ENCODE data around the gene COL25A1.
"Not testable (repeated sequence)": the region's sequence is repeated elsewhere in the genome, so short reads cannot be mapped to it uniquely, and the experiment has no call there.

The COL25A1 gene

GRCh38 chr4:109163493-109163892, 139.0 kb downstream of the COL25A1 start:
- DNase-seq, result no peak

GRCh38 chr4:109162759-109163158, 139.7 kb downstream of the COL25A1 start:
- no peak for DNase-seq

GRCh38 chr4:109160494-109160893, 142.0 kb downstream of the COL25A1 start:
- DNase-seq, result no peak

- DNase-seq, result no peak
These were observed 144.8 kb downstream of the COL25A1 start for GRCh38 chr4:109157696-109158095.

- DNase-seq, result no peak
These were observed 145.3 kb downstream of the COL25A1 start for GRCh38 chr4:109157205-109157604.

- DNase-seq, result no peak
These were observed 146.1 kb downstream of the COL25A1 start for GRCh38 chr4:109156356-109156755.

- DNase-seq, result no peak
These were observed 146.7 kb downstream of the COL25A1 start for GRCh38 chr4:109155682-109156283.

- no peak for DNase-seq
These were observed 147.4 kb downstream of the COL25A1 start for GRCh38 chr4:109155084-109155483.

GRCh38 chr4:109154424-109154823, 148.0 kb downstream of the COL25A1 start:
- no peak for DNase-seq

GRCh38 chr4:109149836-109150235, 152.6 kb downstream of the COL25A1 start:
- no peak for DNase-seq

- no peak for DNase-seq
These were observed 153.8 kb downstream of the COL25A1 start for GRCh38 chr4:109148577-109149075.

GRCh38 chr4:109147135-109147534, 155.3 kb downstream of the COL25A1 start:
- no peak for DNase-seq

GRCh38 chr4:109146499-109146898, 156.0 kb downstream of the COL25A1 start:
- no peak for DNase-seq

- DNase-seq, result not testable (repeated sequence)
These were observed 164.3 kb downstream of the COL25A1 start for GRCh38 chr4:109138125-109138524.

- no peak for DNase-seq
These were observed 167.5 kb downstream of the COL25A1 start for GRCh38 chr4:109134921-109135320.

- no peak for DNase-seq
These were observed 168.2 kb downstream of the COL25A1 start for GRCh38 chr4:109134268-109134667.

GRCh38 chr4:109131559-109131958, 170.9 kb downstream of the COL25A1 start:
- DNase-seq, result no peak

- DNase-seq, result no peak
These were observed 173.9 kb downstream of the COL25A1 start for GRCh38 chr4:109128589-109128988.

GRCh38 chr4:109127866-109128265, 174.6 kb downstream of the COL25A1 start:
- DNase-seq, result no peak

GRCh38 chr4:109126856-109127255, 175.6 kb downstream of the COL25A1 start:
- no peak for DNase-seq

GRCh38 chr4:109125084-109125483, 177.4 kb downstream of the COL25A1 start:
- DNase-seq, result no peak

GRCh38 chr4:109123951-109124350, 178.5 kb downstream of the COL25A1 start:
- no peak for DNase-seq

- DNase-seq, result no peak
These were observed 180.9 kb downstream of the COL25A1 start for GRCh38 chr4:109121561-109121960.

- no peak for DNase-seq
These were observed 182.6 kb downstream of the COL25A1 start for GRCh38 chr4:109119852-109120251.

- no peak for DNase-seq
These were observed 183.8 kb downstream of the COL25A1 start for GRCh38 chr4:109118635-109119034.
